Activated CD8-positive, alpha-beta T cell treated with anti-CD3 and anti-CD28 coated beads for 36 hours (primary cell): ENCODE results near the gene STN1. TPM values are rescaled to one million over a fixed set of nuclear protein-coding genes. Genes with fewer than 3 reads are reported as not detected.

Source experiments
- ATAC-seq: fragments of 200-7000 bp; cut with Tn5 transposase; one replicate; pipeline ENCODE4 v1.10.0; 2021; ENCODE audit warnings: mild to moderate bottlenecking, moderate library complexity
- CTCF ChIA-PET: fragments of 350-600 bp; sonication (Branson Sonifier 250); formaldehyde crosslinking; loops from one replicate; lab custom pipeline; 2021; ENCODE audit warnings: antibody characterized with exemption; lab: Charles Lee
- POLR2A ChIA-PET: fragments of 350-600 bp; sonication (Branson Sonifier 250); formaldehyde crosslinking; loops from one replicate; lab custom pipeline; 2021; ENCODE audit warnings: antibody characterized with exemption; lab: Charles Lee
- DNase-seq: peaks from one replicate; pipeline ENCODE4 v3.0.0-alpha.2; 2020
- H3K27ac Mint-ChIP-seq: one replicate; pipeline ENCODE4 v1.8.0; 2021; ENCODE audit warnings: mild to moderate bottlenecking, mixed read lengths
- H3K27me3 Mint-ChIP-seq: one replicate; pipeline ENCODE4 v1.8.0; 2021; ENCODE audit warnings: mixed read lengths
- H3K36me3 Mint-ChIP-seq: one replicate; pipeline ENCODE4 v1.8.0; 2021; ENCODE audit warnings: low read depth, mixed read lengths
- H3K4me1 Mint-ChIP-seq: one replicate; pipeline ENCODE4 v1.8.0; 2021; ENCODE audit warnings: low read depth, mixed read lengths
- H3K4me3 Mint-ChIP-seq: one replicate; pipeline ENCODE4 v1.8.0; 2021; ENCODE audit warnings: mild to moderate bottlenecking, moderate library complexity, mixed read lengths
- H3K9me3 Mint-ChIP-seq: one replicate; pipeline ENCODE4 v1.8.0; 2021; ENCODE audit warnings: mixed read lengths
- CTCF ChIP-seq: fragments of 200-600 bp; IDR thresholded peaks from one replicate; pipeline ENCODE4 v1.8.0; 2022; ENCODE audit warnings: antibody characterized with exemption, mild to moderate bottlenecking
- intact Hi-C: fragments of 100-400 bp; cut with micrococcal nuclease; formaldehyde crosslinking; loops from one replicate; pipeline ENCODE4 v1.10.0; 2022
- total RNA-seq, 2 experiments: library from RNA; stranded (reverse); gene quantifications; one replicate each; pipeline ENCODE4 v1.2.3, GENCODE V29; 2021

The STN1 gene
- total RNA-seq, 2 experiments from 2014 or later: 32.1 to 32.4 TPM

GRCh38 chr10:103841519-103841918 is 76.5 kb downstream of the STN1 start:
- Mint-ChIP-seq H3K9me3 (no peaks in the 10 kb centered on the region), H3K4me3 (no peak overlapping the region), H3K27me3 (no peaks in the 10 kb centered on the region), H3K36me3 (no peaks in the 10 kb centered on the region), H3K27ac (no peak overlapping the region), H3K4me1 (peaks cover 11% of the 10 kb centered on the region)
- ChIA-PET POLR2A (no interaction called here), CTCF (no interaction called here)
- intact Hi-C loops: no loop called here
- TF ChIP-seq CTCF: no peak
- DNase-seq (no peak), ATAC-seq (no peak)

DNA sequence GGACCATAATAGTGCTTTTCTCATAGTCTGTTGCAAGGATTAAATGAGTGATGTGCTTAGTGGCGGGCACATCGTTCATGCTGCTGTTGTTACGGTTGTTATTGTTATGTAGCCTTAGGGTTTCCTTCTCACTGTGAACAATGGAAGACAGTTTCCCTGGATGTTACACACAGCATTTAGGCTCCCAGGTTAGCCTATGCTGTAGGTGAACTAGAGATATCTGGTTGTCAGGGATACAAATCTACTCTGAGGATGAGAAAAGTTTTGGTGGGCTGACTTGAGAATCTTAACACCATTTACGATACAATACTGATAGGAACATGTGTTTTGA is 77.3 kb downstream of the STN1 start:
- POLR2A ChIA-PET: interaction anchor here (0.9 to 1.4 kb wide), 2 partner anchors 8 to 12 kb away, joined by 3 read pairs; no protein-coding TSS in a partner anchor

DNA sequence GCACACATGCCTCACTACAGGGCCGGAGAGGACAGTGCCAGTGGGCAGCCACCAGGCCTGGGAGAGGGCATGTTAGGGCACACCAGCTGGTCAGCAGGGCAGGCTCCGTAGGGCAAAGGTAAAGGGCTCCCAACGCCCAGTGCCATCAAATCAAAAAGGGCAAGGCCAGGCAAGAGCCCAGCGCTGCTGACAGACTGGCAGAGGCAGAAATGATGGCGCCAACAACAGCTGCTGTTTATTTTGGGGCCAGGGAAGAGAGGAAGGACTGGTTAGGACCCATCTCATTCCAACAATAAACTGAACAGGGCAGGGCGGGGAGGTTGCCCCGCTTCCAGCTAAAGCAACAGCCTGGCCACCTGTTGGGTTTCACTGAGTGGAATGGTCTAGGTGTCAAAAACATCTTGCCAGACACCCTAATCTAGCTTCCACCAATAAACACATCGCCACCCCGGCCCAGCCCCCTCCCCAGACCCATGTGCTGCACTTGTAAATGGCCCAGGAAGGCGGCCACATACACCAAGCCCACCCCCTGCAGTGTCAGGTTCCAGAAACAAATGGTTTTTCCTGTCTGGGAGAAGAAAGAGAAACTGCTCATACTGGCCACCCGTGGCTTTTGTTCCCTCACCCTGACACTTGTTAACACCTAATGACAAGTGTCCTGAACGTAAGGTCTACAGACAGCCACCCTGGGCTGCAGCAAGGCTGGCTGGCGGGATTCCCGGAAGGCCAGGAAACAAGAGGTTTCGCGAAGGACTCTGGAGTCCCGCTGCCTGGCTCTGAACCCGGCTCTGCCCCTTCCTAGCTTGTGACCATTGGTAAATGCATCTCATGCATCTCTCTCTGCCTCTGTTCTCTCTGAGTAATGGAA is 77.9 kb downstream of the STN1 start:
- DNase-seq (no peak), ATAC-seq (no peak)
- ChIA-PET POLR2A (interaction anchor here (0.9 to 1.4 kb wide), 2 partner anchors 8 to 11 kb away, joined by 3 read pairs; no protein-coding TSS in a partner anchor), CTCF (interaction anchor here (0.6 kb wide), 1 partner anchor 13 kb away, joined by 3 read pairs; no protein-coding TSS in a partner anchor)
- Mint-ChIP-seq H3K4me3 (no peak overlapping the region), H3K27me3 (no peaks in the 10 kb centered on the region), H3K36me3 (no peaks in the 10 kb centered on the region), H3K9me3 (no peaks in the 10 kb centered on the region), H3K27ac (no peak overlapping the region), H3K4me1 (no peaks in the 10 kb centered on the region)
- no peak for TF ChIP-seq CTCF
- intact Hi-C loops: no loop called here

More for the DNA sequence above, 77.3 kb downstream of the STN1 start:
- H3K9me3 Mint-ChIP-seq: no peaks in the 10 kb centered on the region
- H3K36me3 Mint-ChIP-seq: no peaks in the 10 kb centered on the region
- no peak overlapping the region for H3K4me3 Mint-ChIP-seq
- intact Hi-C loops: no loop called here
- DNase-seq (no peak), ATAC-seq (no peak)
- H3K27me3 Mint-ChIP-seq: no peaks in the 10 kb centered on the region
- CTCF ChIA-PET: no interaction called here
- H3K4me1 Mint-ChIP-seq: peaks cover 3% of the 10 kb centered on the region
- H3K27ac Mint-ChIP-seq: no peak overlapping the region
- no peak for TF ChIP-seq CTCF

DNA sequence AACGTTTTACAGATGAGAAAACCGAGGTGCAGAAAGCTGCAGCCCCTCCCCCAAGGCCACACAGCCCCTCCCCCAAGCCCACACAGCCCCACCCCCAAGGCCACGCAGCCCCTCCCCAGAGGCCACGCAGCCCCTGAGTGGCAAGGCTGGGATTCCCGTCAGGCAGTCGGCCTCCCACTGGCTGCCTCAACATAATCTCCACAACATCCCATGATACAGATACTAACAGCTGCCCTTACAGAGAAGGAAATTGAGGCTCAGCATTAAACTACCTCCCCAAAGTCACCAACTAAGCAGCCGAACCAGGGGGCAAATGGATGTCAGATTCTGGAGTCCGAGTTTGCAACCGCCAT is 78.5 kb downstream of the STN1 start:
- Mint-ChIP-seq H3K36me3 (no peaks in the 10 kb centered on the region), H3K4me1 (no peaks in the 10 kb centered on the region), H3K27me3 (no peaks in the 10 kb centered on the region), H3K27ac (no peak overlapping the region), H3K9me3 (no peaks in the 10 kb centered on the region), H3K4me3 (no peak overlapping the region)
- POLR2A ChIA-PET: interaction anchor here (1.4 kb wide), 1 partner anchor 9 kb away, joined by 3 read pairs; no protein-coding TSS in a partner anchor
- DNase-seq (no peak), ATAC-seq (no peak)
- TF ChIP-seq CTCF: no peak
- intact Hi-C loops: no loop called here
- CTCF ChIA-PET: interaction anchor here (1.3 kb wide), 1 partner anchor 153 kb away, joined by 3 read pairs; no protein-coding TSS in a partner anchor

- no peak for TF ChIP-seq CTCF
- Mint-ChIP-seq H3K27me3 (no peaks in the 10 kb centered on the region), H3K9me3 (no peaks in the 10 kb centered on the region), H3K36me3 (no peaks in the 10 kb centered on the region), H3K4me3 (no peak overlapping the region), H3K27ac (no peak overlapping the region), H3K4me1 (no peaks in the 10 kb centered on the region)
- no peak for DNase-seq
- intact Hi-C loops: no loop called here
- POLR2A ChIA-PET: no interaction called here
- CTCF ChIA-PET: interaction anchor here (1.3 kb wide), 1 partner anchor 152 kb away, joined by 3 read pairs; no protein-coding TSS in a partner anchor
- ATAC-seq: no peak
Measured at GRCh38 chr10:103838862-103839518, 79.0 kb downstream of the STN1 start.
